ENCODE measurements around the gene NEGR1. TPM values are rescaled to one million over a fixed set of nuclear protein-coding genes. Genes with fewer than 3 reads are reported as not detected.

Gene NEGR1
- total RNA-seq, 1 donor from 2014 or later = 2.4 TPM

DNA sequence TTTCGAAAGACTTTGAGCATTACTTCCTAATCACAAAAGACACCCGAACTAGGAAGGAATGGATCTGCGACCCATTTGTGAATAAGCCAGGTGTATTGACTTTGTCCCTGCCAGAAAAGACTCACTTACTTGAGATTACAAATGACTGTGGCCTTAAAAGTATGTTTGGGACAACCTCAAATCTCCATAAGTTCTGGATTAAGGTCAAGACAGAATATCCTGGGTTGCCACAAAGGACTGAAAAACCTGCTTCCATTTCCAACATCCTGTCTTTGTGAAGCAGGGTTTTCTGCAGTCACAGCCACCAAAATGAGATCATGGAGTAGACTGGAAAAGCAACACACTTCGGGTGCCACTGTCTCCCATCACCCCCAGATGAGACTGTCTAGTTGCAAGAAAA lies 664.1 kb downstream of the NEGR1 start:
- no peaks in the 10 kb centered on the region for H3K9me3 Mint-ChIP-seq
- H3K27me3 Mint-ChIP-seq (ENCODE audit: low read depth) = no peaks in the 10 kb centered on the region
- no peak overlapping the region for H3K4me3 Mint-ChIP-seq
- DNase-seq (ENCODE audit: low spot score in 2 of 2, unreplicated experiment in 2 of 2) = no peak
- H3K27ac Mint-ChIP-seq = no peak overlapping the region
- H3K4me1 Mint-ChIP-seq = no peaks in the 10 kb centered on the region
- H3K36me3 Mint-ChIP-seq = no peaks in the 10 kb centered on the region
- TF ChIP-seq, protein P1, sequence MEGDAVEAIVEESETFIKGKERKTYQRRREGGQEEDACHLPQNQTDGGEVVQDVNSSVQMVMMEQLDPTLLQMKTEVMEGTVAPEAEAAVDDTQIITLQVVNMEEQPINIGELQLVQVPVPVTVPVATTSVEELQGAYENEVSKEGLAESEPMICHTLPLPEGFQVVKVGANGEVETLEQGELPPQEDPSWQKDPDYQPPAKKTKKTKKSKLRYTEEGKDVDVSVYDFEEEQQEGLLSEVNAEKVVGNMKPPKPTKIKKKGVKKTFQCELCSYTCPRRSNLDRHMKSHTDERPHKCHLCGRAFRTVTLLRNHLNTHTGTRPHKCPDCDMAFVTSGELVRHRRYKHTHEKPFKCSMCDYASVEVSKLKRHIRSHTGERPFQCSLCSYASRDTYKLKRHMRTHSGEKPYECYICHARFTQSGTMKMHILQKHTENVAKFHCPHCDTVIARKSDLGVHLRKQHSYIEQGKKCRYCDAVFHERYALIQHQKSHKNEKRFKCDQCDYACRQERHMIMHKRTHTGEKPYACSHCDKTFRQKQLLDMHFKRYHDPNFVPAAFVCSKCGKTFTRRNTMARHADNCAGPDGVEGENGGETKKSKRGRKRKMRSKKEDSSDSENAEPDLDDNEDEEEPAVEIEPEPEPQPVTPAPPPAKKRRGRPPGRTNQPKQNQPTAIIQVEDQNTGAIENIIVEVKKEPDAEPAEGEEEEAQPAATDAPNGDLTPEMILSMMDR (IDR thresholded peaks at IDR 0.05; ENCODE audit: unreplicated experiment) = no peak

DNA sequence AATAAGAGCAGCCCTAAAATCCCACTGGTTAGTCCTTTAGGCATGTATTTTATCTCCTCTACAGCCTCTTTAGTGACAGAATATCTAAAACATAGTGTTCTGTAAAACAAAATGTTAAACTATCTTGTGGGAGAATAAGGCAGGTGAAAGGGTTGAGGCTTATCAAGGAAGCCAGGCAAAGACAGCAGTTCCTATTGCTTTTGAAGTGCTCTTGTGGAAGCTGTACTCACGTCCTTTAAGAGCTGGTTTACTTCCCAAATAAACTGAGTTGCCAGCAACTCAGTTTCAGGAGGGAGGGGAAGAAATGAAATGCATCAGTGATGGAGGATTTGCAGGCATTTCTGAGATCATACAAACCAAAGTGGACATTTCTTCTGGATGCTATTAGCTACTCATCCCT lies 671.9 kb downstream of the NEGR1 start:
- TF ChIP-seq, protein P1 (IDR thresholded peaks at IDR 0.05; ENCODE audit: unreplicated experiment) = no peak
- Mint-ChIP-seq H3K27ac (no peak overlapping the region), H3K36me3 (no peaks in the 10 kb centered on the region), H3K4me1 (no peaks in the 10 kb centered on the region), H3K4me3 (no peak overlapping the region), H3K9me3 (no peaks in the 10 kb centered on the region), H3K27me3 (ENCODE audit: low read depth) (no peaks in the 10 kb centered on the region)
- no peak for DNase-seq (ENCODE audit: low spot score in 2 of 2, unreplicated experiment in 2 of 2)

DNA sequence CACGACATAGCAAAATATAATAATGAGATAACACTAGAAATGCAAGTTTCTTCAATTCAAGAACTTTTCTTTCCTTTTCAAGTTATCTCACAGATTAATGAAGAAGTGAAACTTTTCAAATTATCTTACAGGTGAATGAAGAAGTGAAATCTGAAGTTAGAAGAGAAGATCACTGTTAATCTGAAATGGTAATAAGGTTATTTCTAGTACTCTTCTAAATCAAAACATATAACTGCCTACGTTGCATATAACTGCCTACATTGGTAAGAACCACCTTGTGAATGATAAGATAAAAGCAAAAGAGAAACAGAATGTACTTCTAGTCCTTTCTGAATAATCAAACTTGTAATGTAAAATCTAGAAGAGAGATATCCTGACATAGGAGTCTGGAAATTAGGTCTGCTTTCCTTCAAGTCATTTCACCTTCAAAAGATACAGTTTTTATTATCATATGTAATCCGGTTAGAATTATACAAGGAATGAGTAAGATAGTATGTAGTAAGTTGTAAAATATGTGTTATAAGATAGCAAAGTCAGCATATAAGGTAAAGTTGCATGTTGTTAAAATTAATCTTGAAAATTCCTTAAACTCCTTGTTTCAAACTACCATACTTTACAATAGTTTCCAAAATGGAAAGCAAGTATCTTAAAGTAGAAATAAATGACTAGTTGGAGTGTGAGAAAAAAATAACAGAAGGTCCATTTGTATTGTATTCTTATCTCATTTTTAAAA lies 679.1 kb downstream of the NEGR1 start:
- no peaks in the 10 kb centered on the region for H3K4me1 Mint-ChIP-seq
- H3K4me3 Mint-ChIP-seq = no peak overlapping the region
- H3K9me3 Mint-ChIP-seq = peaks cover 5% of the 10 kb centered on the region
- no peak for DNase-seq (ENCODE audit: low spot score in 2 of 2, unreplicated experiment in 2 of 2)
- no peak overlapping the region for H3K27ac Mint-ChIP-seq
- no peaks in the 10 kb centered on the region for H3K27me3 Mint-ChIP-seq (ENCODE audit: low read depth)
- TF ChIP-seq, protein P1 (IDR thresholded peaks at IDR 0.05; ENCODE audit: unreplicated experiment) = no peak
- no peaks in the 10 kb centered on the region for H3K36me3 Mint-ChIP-seq

DNA sequence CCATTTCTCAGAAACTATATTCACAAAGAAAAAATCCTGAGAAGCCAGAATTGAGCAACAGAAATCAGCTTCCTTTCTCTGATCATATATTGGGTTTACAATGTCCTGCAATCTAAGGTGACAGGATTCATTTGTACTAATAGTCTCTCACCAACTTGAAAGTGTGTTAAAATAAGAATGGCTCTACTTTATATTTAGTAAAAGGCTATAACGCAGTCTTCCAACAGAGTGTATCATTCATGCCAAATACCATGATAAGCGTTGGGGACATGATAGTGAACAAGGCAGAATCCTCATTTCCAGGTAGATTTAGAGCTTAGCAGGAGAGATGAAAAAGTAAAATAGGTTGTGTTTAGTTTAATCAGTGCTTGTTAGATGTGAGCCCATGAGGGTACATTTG lies 682.3 kb downstream of the NEGR1 start:
- peaks cover 5% of the 10 kb centered on the region for H3K9me3 Mint-ChIP-seq
- H3K36me3 Mint-ChIP-seq = no peaks in the 10 kb centered on the region
- no peak overlapping the region for H3K27ac Mint-ChIP-seq
- no peaks in the 10 kb centered on the region for H3K27me3 Mint-ChIP-seq (ENCODE audit: low read depth)
- DNase-seq (ENCODE audit: low spot score in 2 of 2, unreplicated experiment in 2 of 2) = no peak
- no peak overlapping the region for H3K4me3 Mint-ChIP-seq
- TF ChIP-seq, protein P1 (IDR thresholded peaks at IDR 0.05; ENCODE audit: unreplicated experiment) = no peak
- H3K4me1 Mint-ChIP-seq = no peaks in the 10 kb centered on the region

DNA sequence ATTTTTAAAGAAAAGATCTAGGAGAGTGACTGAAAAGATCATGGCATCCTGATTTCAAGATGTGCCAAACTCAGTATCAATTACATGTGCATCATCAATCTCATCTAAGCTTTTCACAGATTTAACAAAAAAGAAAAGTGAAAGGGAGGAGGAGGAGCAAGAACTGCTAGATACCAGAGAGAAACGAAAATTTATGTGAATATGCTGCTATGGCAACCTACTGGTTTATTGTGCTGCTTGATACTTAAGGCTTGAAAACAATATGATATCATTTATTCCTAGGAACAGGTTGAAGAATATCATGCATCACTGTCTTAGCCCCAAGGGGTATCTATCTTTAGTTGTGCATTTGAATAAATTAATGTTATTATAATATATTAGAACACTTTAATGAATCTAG lies 683.0 kb downstream of the NEGR1 start:
- H3K9me3 Mint-ChIP-seq = peaks cover 5% of the 10 kb centered on the region
- H3K27ac Mint-ChIP-seq = no peak overlapping the region
- no peak overlapping the region for H3K4me3 Mint-ChIP-seq
- DNase-seq (ENCODE audit: low spot score in 2 of 2, unreplicated experiment in 2 of 2) = no peak
- no peaks in the 10 kb centered on the region for H3K27me3 Mint-ChIP-seq (ENCODE audit: low read depth)
- TF ChIP-seq, protein P1 (IDR thresholded peaks at IDR 0.05; ENCODE audit: unreplicated experiment) = no peak
- H3K36me3 Mint-ChIP-seq = no peaks in the 10 kb centered on the region
- H3K4me1 Mint-ChIP-seq = no peaks in the 10 kb centered on the region
